Lung (tissue), 12 donors: Measurements from ENCODE around the gene ADAMTS16. TPM values are rescaled to one million over a fixed set of nuclear protein-coding genes. Genes with fewer than 3 reads are reported as not detected.
A peak's percentile ranks its signal among the peaks of the same experiment; 100 is the strongest.

Experiments
- ATAC-seq: fragments of 200-7000 bp; cut with Tn5 transposase; one replicate; pipeline ENCODE4 v1.9.1; 2020; ENCODE audit warnings: moderate number of reproducible peaks; ENCODE audit not compliant: insufficient read depth, low FRiP score
- DNase-seq, 3 donors: peaks; one replicate each; pipeline ENCODE4 v3.0.0-alpha.2; 2013 to 2017
- H3K27ac ChIP-seq, 2 donors: one replicate each; pipeline ENCODE4 v1.5.1; 2013; ENCODE audit warnings: mild to moderate bottlenecking in 2 of 2, moderate library complexity in 2 of 2, control low read depth in 1 of 2, inconsistent platforms in 1 of 2, low read depth in 1 of 2, low read length in 1 of 2
- H3K27me3 ChIP-seq, 3 donors: one replicate each; pipeline ENCODE4 v1.5.1; 2013; ENCODE audit warnings: low read length in 2 of 3; ENCODE audit not compliant: control insufficient read depth in 3 of 3, insufficient read depth in 3 of 3
- H3K36me3 ChIP-seq, 4 donors: one replicate each; pipeline ENCODE4 v1.5.1; 2013; ENCODE audit warnings: low read length in 4 of 4, mild to moderate bottlenecking in 1 of 4, moderate library complexity in 1 of 4; ENCODE audit not compliant: control insufficient read depth in 4 of 4, insufficient read depth in 4 of 4
- H3K4me1 ChIP-seq, 5 donors: one replicate each; pipeline ENCODE4 v1.5.1; 2013; ENCODE audit warnings: low read length in 5 of 5, mild to moderate bottlenecking in 2 of 5, moderate library complexity in 1 of 5; ENCODE audit not compliant: control insufficient read depth in 5 of 5, insufficient read depth in 5 of 5
- H3K4me3 ChIP-seq: one replicate; pipeline ENCODE4 v1.5.1; 2013; ENCODE audit warnings: mild to moderate bottlenecking, control low read depth, moderate library complexity
- H3K9ac ChIP-seq, 2 donors: one replicate each; pipeline ENCODE4 v1.5.1; 2013; ENCODE audit warnings: low read length in 2 of 2, control low read depth in 1 of 2; ENCODE audit not compliant: insufficient read depth in 1 of 2
- H3K9me3 ChIP-seq, 4 donors: one replicate each; pipeline ENCODE4 v1.5.1; 2013; ENCODE audit warnings: low read length in 3 of 4, mild to moderate bottlenecking in 1 of 4, moderate library complexity in 1 of 4; ENCODE audit not compliant: control insufficient read depth in 4 of 4, insufficient read depth in 3 of 4
- CTCF ChIP-seq: IDR thresholded peaks from 2 replicates; pipeline ENCODE4 v1.5.1; 2012; ENCODE audit warnings: mild to moderate bottlenecking; ENCODE audit errors: control extremely low read depth, extremely low read depth
- WGBS, 2 donors: extraction: QIAGEN DNeasy Blood & Tissue Kit; methylation state at CpG; one replicate each; pipeline ENCODE4 v1.1.7; 2013; 5-methylcytosine and 5-hydroxymethylcytosine counted together
- polyA plus RNA-seq, 2 donors: library from polyadenylated mRNA; stranded (reverse); fragments of 200-250 nt; gene quantifications; one replicate each; pipeline ENCODE4 v1.2.1, GENCODE V29; 2013
- total RNA-seq, 2 donors: library from RNA; depleted of rRNA in 1 of 2; stranded (reverse); fragments of >200 nt in 1 of 2; gene quantifications; one replicate each; pipeline ENCODE4 v1.2.1, GENCODE V29; 2014 to 2021
- donor health status: control.
- donor health status: control.
- donor health status: Bipolar disorder and iron deficiency.
- donor health status: healthy.
- donor health status: DM: yes; HTN: yes; CAD: no.

The ADAMTS16 gene
- total and polyA plus RNA-seq, 4 donors, result 0.09 to 0.97 TPM; not detected in 2

DNA sequence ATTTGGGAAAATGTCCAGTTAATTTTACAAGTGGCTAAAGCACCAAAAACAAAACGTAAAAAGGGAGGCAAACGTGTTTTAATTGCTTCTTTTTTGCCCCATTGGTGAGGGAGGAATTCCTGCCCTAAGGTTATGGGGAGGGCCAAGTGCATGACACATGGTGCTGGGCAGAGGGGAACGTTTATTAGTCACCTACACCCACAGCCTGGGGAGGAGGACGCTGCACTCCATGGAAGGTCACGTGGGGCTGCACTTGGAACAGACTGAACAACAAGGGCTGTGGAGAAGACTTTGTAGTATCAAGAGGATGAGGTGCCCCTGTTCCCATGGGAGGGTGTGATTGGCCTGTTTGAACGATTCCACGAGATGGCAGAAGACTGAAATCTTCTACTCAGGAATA is 13.7 kb upstream of the ADAMTS16 start:
- Histone ChIP-seq H3K36me3 (no peaks in the 10 kb centered on the region), H3K27me3 (peaks cover 0 to 4% (median 0%) of the 10 kb centered on the region in 3 donors), H3K4me3 (no peak overlapping the region), H3K27ac (no peak overlapping the region), H3K9ac (no peak overlapping the region), H3K9me3 (peaks cover 0 to 4% (median 0%) of the 10 kb centered on the region in 4 donors), H3K4me1 (no peaks in the 10 kb centered on the region)
- ATAC-seq (peak; percentile 66), DNase-seq (no peak)
- WGBS, 2 donors, result 43 to 62% methylated on average over 7 of the region's 7 CpGs
- no peak for TF ChIP-seq CTCF

DNA sequence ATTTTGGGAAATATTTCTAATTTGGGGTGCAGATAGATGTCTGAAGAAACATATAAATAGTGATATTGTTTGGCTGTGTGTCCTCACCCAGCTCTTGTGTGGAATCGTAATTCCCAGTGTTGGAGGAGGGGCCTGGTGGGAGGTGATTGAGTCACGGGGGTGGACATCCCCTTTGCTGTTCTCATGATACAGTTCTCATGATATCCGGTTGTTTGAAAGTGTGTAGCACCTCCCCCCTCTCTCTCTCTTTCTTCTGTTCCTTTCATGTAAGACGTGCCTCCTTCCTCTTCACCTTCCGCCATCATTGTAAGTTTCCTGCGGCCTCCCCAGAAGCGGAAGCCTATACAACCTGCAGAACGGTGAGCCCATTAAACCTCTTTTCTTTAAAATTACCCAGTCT is 11.4 kb upstream of the ADAMTS16 start:
- Histone ChIP-seq H3K27me3 (peaks cover 0 to 4% (median 0%) of the 10 kb centered on the region in 3 donors), H3K9me3 (peaks cover 0 to 4% (median 0%) of the 10 kb centered on the region in 4 donors), H3K36me3 (no peaks in the 10 kb centered on the region), H3K27ac (no peak overlapping the region), H3K4me1 (no peaks in the 10 kb centered on the region), H3K9ac (no peak overlapping the region), H3K4me3 (no peak overlapping the region)
- no peak for ATAC-seq
- 67 to 80% methylated on average over 8 of the region's 8 CpGs for WGBS, 2 donors
- DNase-seq, result no peak
- no peak for TF ChIP-seq CTCF

DNA sequence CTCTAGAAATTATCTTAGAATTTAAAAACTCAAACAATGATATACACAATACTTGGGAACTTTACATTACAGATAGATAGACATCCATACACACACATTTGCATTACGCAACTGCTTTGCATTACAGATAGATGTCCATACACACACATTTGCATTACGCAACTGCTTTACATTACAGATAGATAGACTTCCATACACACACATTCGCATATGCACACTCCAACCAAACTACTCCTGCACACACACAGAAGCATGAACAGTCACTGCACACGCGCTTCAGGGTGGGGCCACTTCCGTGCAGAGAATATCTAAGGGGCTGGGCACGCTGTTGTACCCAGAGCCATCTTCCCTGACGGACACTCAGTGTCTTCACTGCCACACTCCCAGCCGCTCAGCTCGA is 7.9 kb upstream of the ADAMTS16 start:
- WGBS, 2 donors, result 80 to 85% methylated on average over 10 of the region's 10 CpGs

More for the DNA sequence above, 7.9 kb upstream of the ADAMTS16 start:
- no peak for TF ChIP-seq CTCF
- Histone ChIP-seq H3K4me3 (no peak overlapping the region), H3K4me1 (no peaks in the 10 kb centered on the region), H3K36me3 (no peaks in the 10 kb centered on the region), H3K27ac (no peak overlapping the region), H3K9ac (no peak overlapping the region), H3K9me3 (peaks cover 0 to 4% (median 2%) of the 10 kb centered on the region in 4 donors), H3K27me3 (no peaks in the 10 kb centered on the region)
- DNase-seq (no peak), ATAC-seq (no peak)
